Esophagus muscularis mucosa (tissue), 4 donors: ENCODE measurements around the gene TMTC2.

Experiments
- EP300 ChIP-seq: sonication (generic); formaldehyde crosslinking; IDR thresholded peaks from one replicate; pipeline ENCODE4 v1.6.1; 2017; ENCODE audit warnings: antibody characterized with exemption
- POLR2A ChIP-seq: fragments of 450-650 bp; IDR thresholded peaks from one replicate; pipeline ENCODE4 v1.6.1; 2017; ENCODE audit warnings: antibody characterized with exemption, moderate library complexity, mild to moderate bottlenecking, low read depth
- TF ChIP-seq, protein P1 (sequence below), 3 experiments: fragments of 200-600 bp in 2 of 3; fragments of 450-650 bp in 1 of 3; sonication (generic) in 2 of 3; IDR thresholded peaks; one replicate each; pipeline ENCODE4 v1.5.1; 2017 to 2019; ENCODE audit warnings: antibody characterized with exemption in 3 of 3, mild to moderate bottlenecking in 2 of 3, moderate library complexity in 1 of 3

GRCh38 chr12:83143950-83144349 lies 457.2 kb downstream of the TMTC2 start:
- TF ChIP-seq, protein P1, sequence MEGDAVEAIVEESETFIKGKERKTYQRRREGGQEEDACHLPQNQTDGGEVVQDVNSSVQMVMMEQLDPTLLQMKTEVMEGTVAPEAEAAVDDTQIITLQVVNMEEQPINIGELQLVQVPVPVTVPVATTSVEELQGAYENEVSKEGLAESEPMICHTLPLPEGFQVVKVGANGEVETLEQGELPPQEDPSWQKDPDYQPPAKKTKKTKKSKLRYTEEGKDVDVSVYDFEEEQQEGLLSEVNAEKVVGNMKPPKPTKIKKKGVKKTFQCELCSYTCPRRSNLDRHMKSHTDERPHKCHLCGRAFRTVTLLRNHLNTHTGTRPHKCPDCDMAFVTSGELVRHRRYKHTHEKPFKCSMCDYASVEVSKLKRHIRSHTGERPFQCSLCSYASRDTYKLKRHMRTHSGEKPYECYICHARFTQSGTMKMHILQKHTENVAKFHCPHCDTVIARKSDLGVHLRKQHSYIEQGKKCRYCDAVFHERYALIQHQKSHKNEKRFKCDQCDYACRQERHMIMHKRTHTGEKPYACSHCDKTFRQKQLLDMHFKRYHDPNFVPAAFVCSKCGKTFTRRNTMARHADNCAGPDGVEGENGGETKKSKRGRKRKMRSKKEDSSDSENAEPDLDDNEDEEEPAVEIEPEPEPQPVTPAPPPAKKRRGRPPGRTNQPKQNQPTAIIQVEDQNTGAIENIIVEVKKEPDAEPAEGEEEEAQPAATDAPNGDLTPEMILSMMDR (IDR thresholded peaks at IDR 0.05) = no peak
- TF ChIP-seq POLR2A = no peak
- no peak for TF ChIP-seq EP300
